Daoy (cell line): Measurements from ENCODE around the gene CSNK1D. TPM values are rescaled to one million over a fixed set of nuclear protein-coding genes. Genes with fewer than 3 reads are reported as not detected.
A peak's percentile ranks its signal among the peaks of the same experiment; 100 is the strongest.
"Not testable (repeated sequence)": the region's sequence is repeated elsewhere in the genome, so short reads cannot be mapped to it uniquely, and the experiment has no call there.

Source experiments
- DNase-seq: peaks from one replicate; pipeline ENCODE4 v3.0.0-alpha.2; 2015; ENCODE audit warnings: low read depth
- total RNA-seq: library from RNA; depleted of rRNA; stranded (reverse); fragments of >200 nt; shearing (Covaris generic); gene quantifications from 2 replicates; pipeline ENCODE4 v1.2.3, GENCODE V29; 2014

Gene CSNK1D
- total RNA-seq, 1 experiment from 2014 or later, result 25.1 TPM

GRCh38 chr17:82274134-82275020 lies 877 bp upstream of the CSNK1D start:
- no peak for DNase-seq

- DNase-seq, result no peak
These were observed 789 bp downstream of the CSNK1D start for GRCh38 chr17:82272495-82273326.

DNA sequence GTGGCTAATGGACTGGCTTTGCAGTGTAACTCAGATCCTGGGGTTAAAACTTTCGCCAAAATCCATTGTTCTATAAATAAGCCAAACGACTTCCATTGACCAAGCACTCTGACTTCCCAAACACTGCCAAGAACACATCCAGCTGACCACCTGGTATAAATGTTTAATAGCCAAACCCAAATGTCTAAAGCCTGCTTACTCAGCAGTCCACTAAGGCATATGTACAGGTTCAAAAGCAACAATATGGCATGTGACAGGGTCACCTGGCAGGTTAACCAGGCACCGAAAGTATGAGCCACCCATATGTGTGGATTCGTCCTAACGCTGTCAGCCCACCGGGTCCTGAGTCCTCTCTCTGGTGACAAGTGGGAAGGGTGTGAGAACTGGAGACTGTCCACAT lies 2.1 kb downstream of the CSNK1D start:
- DNase-seq, result no peak

- no peak for DNase-seq
These were observed 2.8 kb downstream of the CSNK1D start for GRCh38 chr17:82270651-82271050.

DNA sequence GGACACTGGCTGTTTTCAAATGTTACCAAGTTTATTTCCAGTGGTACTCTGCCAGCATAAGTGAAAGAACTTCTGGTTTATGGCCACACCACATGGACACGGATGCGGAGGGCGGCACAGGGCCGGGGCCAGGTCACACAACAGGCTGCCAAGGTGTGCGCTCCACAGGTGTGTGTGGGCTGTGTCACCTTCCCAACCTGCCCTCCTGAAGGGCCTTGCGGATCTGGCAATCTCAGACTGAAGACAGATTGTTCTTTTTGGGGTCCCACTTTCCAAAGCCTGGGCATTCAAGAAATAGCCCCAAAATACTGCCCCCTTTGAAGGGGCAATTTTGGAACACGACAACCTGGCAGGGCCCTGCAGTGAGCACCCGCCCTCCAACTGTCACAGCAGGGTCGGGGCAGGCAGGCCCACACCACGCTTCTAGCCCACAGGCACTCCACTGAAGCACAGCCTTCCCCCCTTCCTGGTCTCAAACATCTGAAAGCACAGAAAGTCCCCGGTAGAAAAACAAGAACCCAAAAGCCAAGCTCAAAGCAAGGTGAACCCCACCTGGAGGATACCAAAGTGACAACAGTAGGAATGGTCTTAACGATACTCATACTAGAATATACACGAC lies 3.5 kb downstream of the CSNK1D start:
- DNase-seq, result no peak

- DNase-seq, result no peak
These were observed 4.2 kb downstream of the CSNK1D start for GRCh38 chr17:82269138-82269881.

DNA sequence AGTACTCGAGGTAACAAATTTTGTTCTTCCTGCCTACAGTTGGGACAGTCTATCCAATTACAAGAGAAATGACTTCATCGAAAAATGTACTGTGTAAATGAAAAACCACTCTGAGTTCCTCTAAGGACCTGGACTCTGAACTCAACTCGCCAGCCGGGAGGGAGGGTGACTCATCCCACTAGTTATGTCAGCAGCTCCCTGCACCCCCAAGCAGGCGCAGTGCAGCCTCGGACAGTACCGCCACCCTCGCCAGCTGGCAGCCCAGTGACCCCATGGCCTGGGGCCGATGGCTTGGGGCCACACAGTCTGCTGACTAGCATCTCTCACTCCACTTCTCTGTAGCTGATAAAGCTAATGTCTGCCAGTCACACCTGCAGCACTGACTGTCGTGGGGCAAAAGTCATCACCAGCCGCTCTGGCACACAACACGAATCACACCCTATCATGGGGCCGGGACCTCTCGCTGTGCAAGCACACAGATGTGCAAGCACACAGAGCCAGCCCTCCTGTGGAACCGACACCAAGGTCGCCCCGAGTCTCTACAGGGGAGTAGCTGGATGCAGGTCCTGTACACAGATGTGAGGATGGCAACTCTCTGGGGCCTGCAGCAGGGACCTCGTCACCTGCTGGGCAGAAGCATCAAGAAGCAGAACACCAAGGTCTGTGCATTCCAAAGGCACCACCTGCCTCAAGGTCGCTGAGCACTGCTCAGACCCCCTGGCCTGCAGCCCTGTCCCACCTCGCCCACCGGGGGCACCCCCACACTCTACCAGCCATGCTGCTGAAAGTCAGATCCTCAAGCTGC lies 5.7 kb downstream of the CSNK1D start:
- DNase-seq, result peak; percentile 94

DNA sequence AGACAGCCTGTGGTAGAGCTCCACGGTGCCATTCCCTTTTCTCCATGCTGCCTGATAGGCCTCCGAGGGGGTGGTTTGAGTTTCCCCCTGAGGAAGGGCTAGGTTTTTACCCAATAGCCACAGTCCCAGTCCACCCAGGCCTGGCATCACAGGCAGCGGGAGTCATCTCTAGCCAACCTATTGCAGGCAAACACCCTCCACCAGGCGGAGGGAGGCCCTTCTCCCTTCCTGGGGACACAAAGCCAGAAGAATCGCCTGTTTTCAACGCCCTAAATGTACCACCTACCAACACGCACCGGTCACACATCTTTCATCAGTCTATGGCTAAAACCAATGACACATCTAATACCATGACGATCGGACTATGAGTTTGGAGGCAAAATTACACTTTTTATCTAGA lies 7.4 kb downstream of the CSNK1D start:
- no peak for DNase-seq

DNA sequence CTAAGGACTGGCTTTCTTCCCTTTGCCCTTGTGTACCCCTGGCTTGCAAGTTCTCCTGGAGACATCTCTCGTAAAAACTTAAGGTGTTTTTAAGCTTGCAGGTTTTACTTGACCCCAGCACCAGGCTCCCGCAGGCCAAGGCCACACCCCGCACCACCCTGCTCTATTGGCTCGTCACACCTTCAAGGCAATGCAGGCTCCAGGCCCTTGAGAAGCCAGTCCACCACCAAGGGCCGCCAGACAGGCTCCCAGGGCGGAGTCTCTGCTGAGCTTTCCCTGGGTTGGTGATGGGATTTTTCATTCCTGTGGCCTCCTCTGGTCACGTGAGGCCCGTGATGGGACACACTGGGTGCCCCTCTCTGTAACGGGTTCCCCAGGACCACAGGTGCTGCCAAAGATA lies 9.9 kb downstream of the CSNK1D start:
- no peak for DNase-seq

DNA sequence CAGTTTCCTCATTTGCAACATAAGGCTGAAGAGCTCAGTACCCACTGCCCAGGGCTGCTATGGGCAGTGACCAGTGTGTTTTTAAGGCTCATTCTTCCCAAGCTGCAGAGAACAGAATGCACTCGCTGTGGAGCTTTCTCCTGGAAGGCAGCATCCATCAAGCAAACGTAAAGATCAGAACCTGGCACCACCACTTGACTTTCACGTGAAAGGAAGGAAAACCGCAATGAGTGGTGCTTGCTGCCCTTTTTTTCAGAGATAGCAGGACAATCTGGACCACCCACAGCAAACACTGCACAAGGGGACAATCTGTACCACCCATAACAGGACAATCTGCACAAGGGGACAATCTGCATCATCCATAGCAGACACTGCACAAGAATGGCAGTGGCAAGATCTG lies 11.2 kb downstream of the CSNK1D start:
- no peak for DNase-seq

- DNase-seq, result not testable (repeated sequence)
These were observed 13.2 kb downstream of the CSNK1D start for GRCh38 chr17:82259972-82260961.

- no peak for DNase-seq
These were observed 14.9 kb downstream of the CSNK1D start for GRCh38 chr17:82258555-82258954.

GRCh38 chr17:82257473-82257872 lies 16.0 kb downstream of the CSNK1D start:
- no peak for DNase-seq

- DNase-seq, result no peak
These were observed 17.1 kb downstream of the CSNK1D start for GRCh38 chr17:82256242-82256885.

DNA sequence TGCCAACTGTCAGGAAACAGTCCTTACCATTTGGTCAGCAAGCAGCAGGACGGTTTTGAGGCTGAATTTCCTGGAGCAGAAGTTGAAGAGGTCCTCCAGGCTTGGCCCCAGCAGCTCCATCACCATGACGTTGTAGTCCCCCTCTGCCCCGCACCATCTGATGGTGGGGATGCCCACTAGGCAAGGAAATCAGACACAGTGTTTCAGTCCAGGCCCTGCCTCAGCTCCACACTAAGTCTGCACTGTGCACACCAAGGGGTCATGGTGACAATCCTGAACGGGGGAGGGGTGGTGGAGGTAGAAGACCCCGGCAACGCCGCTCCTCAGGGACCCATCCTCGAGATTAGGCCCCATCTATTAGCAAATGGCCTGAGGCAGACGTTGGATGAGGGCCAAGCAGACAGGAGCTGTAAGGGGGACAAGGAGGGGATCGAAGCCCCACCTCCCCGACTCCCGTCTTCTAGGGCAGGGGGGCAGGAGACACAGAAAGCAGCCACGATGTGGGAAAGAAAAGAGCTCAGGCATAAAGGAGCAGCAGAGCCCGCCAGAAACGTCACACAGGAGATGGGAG lies 18.0 kb downstream of the CSNK1D start:
- no peak for DNase-seq

DNA sequence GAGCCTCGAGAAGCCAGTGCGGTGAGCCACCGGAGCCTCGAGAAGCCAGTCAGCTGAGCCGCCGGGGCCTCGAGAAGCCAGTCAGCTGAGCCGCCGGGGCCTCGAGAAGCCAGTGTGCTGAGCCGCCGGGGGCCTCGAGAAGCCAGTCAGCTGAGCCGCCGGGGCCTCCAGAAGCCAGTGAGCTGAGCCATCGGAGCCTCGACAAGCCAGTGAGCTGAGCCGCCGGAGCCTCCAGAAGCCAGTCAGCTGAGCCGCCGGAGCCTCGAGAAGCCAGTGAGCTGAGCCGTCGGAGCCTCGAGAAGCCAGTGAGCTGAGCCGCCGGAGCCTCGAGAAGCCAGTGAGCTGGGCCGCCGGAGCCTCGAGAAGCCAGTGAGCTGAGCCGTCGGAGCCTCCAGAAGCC lies 18.8 kb downstream of the CSNK1D start:
- not testable (repeated sequence) for DNase-seq

GRCh38 chr17:82254096-82254495 lies 19.4 kb downstream of the CSNK1D start:
- DNase-seq, result not testable (repeated sequence)

DNA sequence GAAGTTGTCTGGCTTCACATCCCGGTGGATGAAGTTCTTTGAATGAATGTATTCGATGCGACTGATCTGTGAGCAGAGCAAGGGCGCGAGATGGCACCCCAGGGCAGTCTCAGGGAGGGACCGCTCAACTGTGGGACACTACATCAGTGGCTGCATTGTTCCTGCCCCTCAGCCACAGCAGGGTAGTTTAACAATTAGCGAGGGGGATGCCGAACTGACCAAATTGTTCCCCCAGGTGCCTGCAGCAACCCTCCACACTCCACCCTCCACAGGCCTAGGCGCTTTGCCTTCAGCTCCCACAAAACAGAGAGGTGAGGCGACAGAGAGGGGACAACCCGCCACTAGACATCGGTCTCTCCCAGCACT lies 20.3 kb downstream of the CSNK1D start:
- DNase-seq, result no peak
